Tibial artery (tissue), 4 donors: ENCODE results near the gene TTC13.
"Not testable (repeated sequence)": the region's sequence is repeated elsewhere in the genome, so short reads cannot be mapped to it uniquely, and the experiment has no call there.

Experiments
- DNase-seq, 2 donors: peaks; one replicate each; pipeline ENCODE4 v3.0.0-alpha.2; 2019
- H3K27ac ChIP-seq, 2 donors: fragments of 200-600 bp; sonication (generic) in 1 of 2; 1 replicate in 1 of 2; 2 replicates in 1 of 2; pipeline ENCODE4 v1.5.1; 2018 to 2019; ENCODE audit warnings: mild to moderate bottlenecking in 1 of 2
- H3K27me3 ChIP-seq, 2 donors: fragments of 200-600 bp; sonication (generic) in 1 of 2; one replicate each; pipeline versions ENCODE4 v1.5.1 to v1.6.0; 2016 to 2019
- H3K36me3 ChIP-seq, 3 donors: fragments of 200-600 bp; sonication (generic) in 2 of 3; one replicate each; pipeline ENCODE4 v1.5.1; 2016 to 2019; ENCODE audit warnings: mild to moderate bottlenecking in 2 of 3
- H3K4me1 ChIP-seq, 4 donors: fragments of 200-600 bp; sonication (generic) in 2 of 4; 1 replicate in 3 of 4; 2 replicates in 1 of 4; pipeline ENCODE4 v1.5.1; 2016 to 2019
- H3K4me3 ChIP-seq, 2 donors: fragments of 200-600 bp; sonication (generic) in 1 of 2; 1 replicate in 1 of 2; 2 replicates in 1 of 2; pipeline ENCODE4 v1.5.1; 2018 to 2019; ENCODE audit warnings: mild to moderate bottlenecking in 2 of 2
- H3K9me3 ChIP-seq, 3 donors: fragments of 200-600 bp; sonication (generic) in 1 of 3; one replicate each; pipeline ENCODE4 v1.5.1; 2016 to 2019
- CTCF ChIP-seq, 2 experiments: fragments of 200-600 bp in 1 of 2; fragments of 450-650 bp in 1 of 2; IDR thresholded peaks; one replicate each; pipeline ENCODE4 v1.5.1; 2017 to 2019; ENCODE audit warnings: antibody characterized with exemption in 2 of 2, mild to moderate bottlenecking in 1 of 2, moderate library complexity in 1 of 2
- intact Hi-C: fragments of 100-400 bp; cut with DNase I; formaldehyde crosslinking; loops from one replicate; pipeline ENCODE4 v1.15.0; 2023; ENCODE audit warnings: low total_unique reads

The TTC13 gene

GRCh38 chr1:231023150-231023549 lies 44.5 kb upstream of the TTC13 start:
- TF ChIP-seq CTCF (IDR thresholded peaks at IDR 0.05), result no peak
- Histone ChIP-seq H3K27ac (no peak overlapping the region), H3K36me3 (peaks cover 0 to 8% (median 0%) of the 10 kb centered on the region in 3 donors), H3K4me1 (no peaks in the 10 kb centered on the region), H3K9me3 (no peaks in the 10 kb centered on the region), H3K4me3 (no peak overlapping the region), H3K27me3 (no peaks in the 10 kb centered on the region)
- intact Hi-C loops, result no loop called here
- DNase-seq, result no peak

GRCh38 chr1:231022543-231022942 lies 43.9 kb upstream of the TTC13 start:
- intact Hi-C loops, H3K4me3 ChIP-seq, H3K4me1 ChIP-seq, H3K9me3 ChIP-seq, H3K36me3 ChIP-seq, H3K27ac ChIP-seq, H3K27me3 ChIP-seq, DNase-seq: not testable (repeated sequence)

- H3K4me3 ChIP-seq, result no peak overlapping the region
- TF ChIP-seq CTCF (IDR thresholded peaks at IDR 0.05), result no peak
Measured at GRCh38 chr1:231021540-231022031, 42.9 kb upstream of the TTC13 start.

DNA sequence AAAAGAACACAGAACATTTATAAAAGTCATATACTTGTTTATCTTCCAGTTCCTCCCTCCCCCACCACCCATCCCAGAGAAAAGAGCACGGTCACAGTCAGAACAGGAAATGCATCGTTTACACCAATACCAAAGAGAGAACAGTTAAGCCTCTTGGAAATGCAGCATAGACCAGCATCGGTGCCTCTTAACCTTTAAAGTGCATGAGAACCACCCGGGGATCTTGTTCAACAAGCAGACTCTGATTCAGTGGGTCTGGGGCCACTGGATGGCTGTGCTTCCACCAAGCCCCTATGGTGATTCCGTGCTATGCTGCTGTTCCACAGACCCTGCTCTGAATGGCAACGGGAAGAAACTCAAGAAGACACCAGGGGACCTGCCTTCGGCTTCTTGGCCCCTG lies 42.2 kb upstream of the TTC13 start:
- TF ChIP-seq CTCF (IDR thresholded peaks at IDR 0.05), result no peak
- Histone ChIP-seq H3K9me3 (no peaks in the 10 kb centered on the region), H3K4me1 (no peaks in the 10 kb centered on the region), H3K4me3 (no peak overlapping the region), H3K27ac (no peak overlapping the region), H3K36me3 (peaks cover 0 to 8% (median 0%) of the 10 kb centered on the region in 3 donors), H3K27me3 (no peaks in the 10 kb centered on the region)
- intact Hi-C loops, result no loop called here
- no peak for DNase-seq

More at GRCh38 chr1:231021540-231022031, 42.9 kb upstream of the TTC13 start:
- Histone ChIP-seq H3K36me3 (peaks cover 0 to 8% (median 0%) of the 10 kb centered on the region in 3 donors), H3K9me3 (no peaks in the 10 kb centered on the region), H3K4me1 (no peaks in the 10 kb centered on the region), H3K27me3 (no peaks in the 10 kb centered on the region), H3K27ac (no peak overlapping the region)
- no peak for DNase-seq
- intact Hi-C loops, result no loop called here

- Histone ChIP-seq H3K9me3 (no peaks in the 10 kb centered on the region), H3K4me3 (no peak overlapping the region), H3K4me1 (no peaks in the 10 kb centered on the region), H3K27me3 (no peaks in the 10 kb centered on the region), H3K36me3 (peaks cover 0 to 8% (median 0%) of the 10 kb centered on the region in 3 donors), H3K27ac (no peak overlapping the region)
- no peak for DNase-seq
- TF ChIP-seq CTCF (IDR thresholded peaks at IDR 0.05), result no peak
- intact Hi-C loops, result no loop called here
Measured at GRCh38 chr1:231020139-231020601, 41.5 kb upstream of the TTC13 start.

- no peak for TF ChIP-seq CTCF (IDR thresholded peaks at IDR 0.05)
- DNase-seq, result no peak
- H3K27ac ChIP-seq, result no peak overlapping the region
- H3K4me3 ChIP-seq, result no peak overlapping the region
- H3K36me3 ChIP-seq, result peaks cover 0 to 8% (median 0%) of the 10 kb centered on the region in 3 donors
- no peaks in the 10 kb centered on the region for H3K27me3 ChIP-seq
- no peaks in the 10 kb centered on the region for H3K4me1 ChIP-seq
- no peaks in the 10 kb centered on the region for H3K9me3 ChIP-seq
- intact Hi-C loops, result no loop called here
Measured at GRCh38 chr1:231019711-231020110, 41.0 kb upstream of the TTC13 start.
